PC-9 (cell line): Measurements from ENCODE around the gene GTPBP8.

Experiments
- EZH2 ChIP-seq: fragments of 200-600 bp; sonication (generic); IDR thresholded peaks from 2 replicates; pipeline ENCODE4 v1.8.0; 2017; ENCODE audit warnings: antibody characterized with exemption, low read depth
- TF ChIP-seq, protein P1 (sequence below): fragments of 200-600 bp; sonication (generic); conservative IDR thresholded peaks from 2 replicates; pipeline ENCODE4 v1.6.1; 2017; ENCODE audit warnings: mixed run types, antibody characterized with exemption, mild to moderate bottlenecking, moderate library complexity

DNA sequence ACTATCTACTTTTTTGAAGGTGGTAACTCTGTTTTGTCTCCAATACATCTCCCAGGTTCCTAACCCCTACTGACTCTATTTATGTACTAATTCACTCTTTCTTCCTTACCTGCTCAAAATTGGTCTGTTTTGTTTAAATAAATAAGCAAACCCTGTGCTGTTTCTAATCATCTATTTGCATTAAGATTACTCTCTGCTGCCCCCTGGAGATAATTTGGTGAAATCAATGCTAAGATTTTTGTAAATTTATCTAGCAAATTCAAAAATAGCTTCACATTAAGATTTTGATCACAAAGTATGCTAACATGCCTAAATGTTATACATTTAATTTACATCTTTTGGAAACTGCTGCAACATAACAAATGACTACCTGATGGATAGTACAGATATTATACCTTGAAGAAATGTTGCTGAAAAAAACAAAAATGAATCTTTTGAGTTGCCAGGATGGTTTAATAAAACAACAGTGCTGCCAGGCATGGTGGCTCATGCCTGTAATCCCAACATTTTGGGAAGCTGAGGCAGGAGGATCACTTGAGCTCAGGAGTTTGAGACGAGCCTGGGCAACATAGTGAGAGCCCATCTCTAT, 11.4 kb upstream of the GTPBP8 start:
- TF ChIP-seq, protein P1, sequence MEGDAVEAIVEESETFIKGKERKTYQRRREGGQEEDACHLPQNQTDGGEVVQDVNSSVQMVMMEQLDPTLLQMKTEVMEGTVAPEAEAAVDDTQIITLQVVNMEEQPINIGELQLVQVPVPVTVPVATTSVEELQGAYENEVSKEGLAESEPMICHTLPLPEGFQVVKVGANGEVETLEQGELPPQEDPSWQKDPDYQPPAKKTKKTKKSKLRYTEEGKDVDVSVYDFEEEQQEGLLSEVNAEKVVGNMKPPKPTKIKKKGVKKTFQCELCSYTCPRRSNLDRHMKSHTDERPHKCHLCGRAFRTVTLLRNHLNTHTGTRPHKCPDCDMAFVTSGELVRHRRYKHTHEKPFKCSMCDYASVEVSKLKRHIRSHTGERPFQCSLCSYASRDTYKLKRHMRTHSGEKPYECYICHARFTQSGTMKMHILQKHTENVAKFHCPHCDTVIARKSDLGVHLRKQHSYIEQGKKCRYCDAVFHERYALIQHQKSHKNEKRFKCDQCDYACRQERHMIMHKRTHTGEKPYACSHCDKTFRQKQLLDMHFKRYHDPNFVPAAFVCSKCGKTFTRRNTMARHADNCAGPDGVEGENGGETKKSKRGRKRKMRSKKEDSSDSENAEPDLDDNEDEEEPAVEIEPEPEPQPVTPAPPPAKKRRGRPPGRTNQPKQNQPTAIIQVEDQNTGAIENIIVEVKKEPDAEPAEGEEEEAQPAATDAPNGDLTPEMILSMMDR: peak; percentile 87
- no peak for TF ChIP-seq EZH2
